Gastrocnemius medialis (tissue), 4 donors: ENCODE data around the gene MOXD1. TPM values are rescaled to one million over a fixed set of nuclear protein-coding genes. Genes with fewer than 3 reads are reported as not detected.
A peak's percentile ranks its signal among the peaks of the same experiment; 100 is the strongest.

Experiments used
- ATAC-seq, 2 donors: fragments of 150-250 bp; one replicate each; pipeline ENCODE4 v1.9.1; 2016
- DNase-seq, 2 donors: peaks; one replicate each; pipeline ENCODE4 v3.0.0-alpha.2; 2019
- H3K27ac ChIP-seq, 4 donors: fragments of 200-600 bp; sonication (generic); 1 replicate in 1 of 4; 2 replicates in 3 of 4; pipeline ENCODE4 v1.5.1; 2016 to 2018; ENCODE audit warnings: mild to moderate bottlenecking in 2 of 4, moderate library complexity in 1 of 4
- H3K27me3 ChIP-seq, 3 donors: fragments of 200-600 bp; sonication (generic) in 2 of 3; 1 replicate in 1 of 3; 2 replicates in 2 of 3; pipeline versions ENCODE4 v1.5.1 to v1.6.0; 2016 to 2019; ENCODE audit warnings: mild to moderate bottlenecking in 1 of 3, moderate library complexity in 1 of 3
- H3K36me3 ChIP-seq, 2 donors: fragments of 200-600 bp; sonication (generic) in 1 of 2; one replicate each; pipeline ENCODE4 v1.5.1; 2017 to 2018
- H3K4me1 ChIP-seq, 2 donors: fragments of 200-600 bp; sonication (generic) in 1 of 2; one replicate each; pipeline ENCODE4 v1.5.1; 2016 to 2017; ENCODE audit warnings: mild to moderate bottlenecking in 2 of 2
- H3K4me3 ChIP-seq, 4 donors: fragments of 200-600 bp; sonication (generic) in 3 of 4; 1 replicate in 1 of 4; 2 replicates in 3 of 4; pipeline ENCODE4 v1.5.1; 2016 to 2019; ENCODE audit warnings: mild to moderate bottlenecking in 2 of 4
- H3K9me3 ChIP-seq, 3 donors: fragments of 200-600 bp; sonication (generic) in 2 of 3; 1 replicate in 1 of 3; 2 replicates in 2 of 3; pipeline ENCODE4 v1.5.1; 2016 to 2019
- POLR2A ChIP-seq, 2 donors: fragments of 450-650 bp; IDR thresholded peaks; one replicate each; pipeline ENCODE4 v1.6.1; 2017; ENCODE audit warnings: antibody characterized with exemption in 2 of 2, mild to moderate bottlenecking in 2 of 2, moderate library complexity in 2 of 2
- in situ Hi-C, 4 donors: fragments of 200-750 bp; cut with MboI; loops; one replicate each; pipeline versions ENCODE4 v1.15.0 to v1.8.0; 2017; ENCODE audit warnings: low sequenced_read_pairs in 4 of 4
- intact Hi-C: fragments of 100-400 bp; cut with DNase I; formaldehyde crosslinking; loops from one replicate; pipeline ENCODE4 v1.15.1; 2023; ENCODE audit warnings: low total_unique reads
- total RNA-seq, 4 donors: library from RNA; depleted of rRNA; stranded (reverse); fragments of >200 nt; gene quantifications; one replicate each; pipeline versions ENCODE4 v1.1.0 to v1.2.3, GENCODE V29; 2016
- TF ChIP-seq, protein P1 (sequence below), 5 experiments: fragments of 450-650 bp in 3 of 5; fragments of 200-600 bp in 2 of 5; sonication (generic) in 2 of 5; IDR thresholded peaks in 4 of 5; conservative IDR thresholded peaks in 1 of 5; 1 replicate in 4 of 5; 2 replicates in 1 of 5; pipeline ENCODE4 v1.5.1; 2016 to 2019; ENCODE audit warnings: antibody characterized with exemption in 5 of 5, mild to moderate bottlenecking in 3 of 5, moderate library complexity in 3 of 5

Gene MOXD1
- total RNA-seq, 4 donors from 2014 or later, result 0.62 to 0.69 (median 0.66) TPM; not detected in 1

DNA sequence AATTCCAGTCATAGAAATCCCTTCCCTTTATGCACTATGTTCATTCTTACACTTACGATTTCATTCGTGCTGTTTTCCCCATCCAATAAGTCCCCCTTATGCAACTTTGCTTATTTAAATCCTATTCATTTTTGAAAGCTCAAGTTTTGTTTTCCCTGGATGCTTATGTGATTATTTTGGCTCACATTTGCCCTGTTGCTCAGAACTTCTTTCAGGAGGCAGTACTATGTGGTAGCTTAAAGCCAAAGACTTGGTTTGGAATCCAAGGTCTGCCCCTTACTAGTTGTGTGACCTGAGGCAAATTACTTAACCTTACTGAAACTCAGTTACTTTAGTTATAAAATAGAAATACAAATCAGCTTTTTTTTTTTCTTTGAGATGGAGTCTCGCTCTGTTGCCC is 59.6 kb downstream of the MOXD1 start:
- no peak overlapping the region for H3K4me3 ChIP-seq
- intact Hi-C loops (no loop called here), in situ Hi-C loops (no loop called here)
- DNase-seq (no peak), ATAC-seq (no peak)
- no peaks in the 10 kb centered on the region for H3K9me3 ChIP-seq
- no peaks in the 10 kb centered on the region for H3K36me3 ChIP-seq
- no peaks in the 10 kb centered on the region for H3K4me1 ChIP-seq
- H3K27ac ChIP-seq, result no peak overlapping the region
- H3K27me3 ChIP-seq, result no peaks in the 10 kb centered on the region
- TF ChIP-seq, protein P1, sequence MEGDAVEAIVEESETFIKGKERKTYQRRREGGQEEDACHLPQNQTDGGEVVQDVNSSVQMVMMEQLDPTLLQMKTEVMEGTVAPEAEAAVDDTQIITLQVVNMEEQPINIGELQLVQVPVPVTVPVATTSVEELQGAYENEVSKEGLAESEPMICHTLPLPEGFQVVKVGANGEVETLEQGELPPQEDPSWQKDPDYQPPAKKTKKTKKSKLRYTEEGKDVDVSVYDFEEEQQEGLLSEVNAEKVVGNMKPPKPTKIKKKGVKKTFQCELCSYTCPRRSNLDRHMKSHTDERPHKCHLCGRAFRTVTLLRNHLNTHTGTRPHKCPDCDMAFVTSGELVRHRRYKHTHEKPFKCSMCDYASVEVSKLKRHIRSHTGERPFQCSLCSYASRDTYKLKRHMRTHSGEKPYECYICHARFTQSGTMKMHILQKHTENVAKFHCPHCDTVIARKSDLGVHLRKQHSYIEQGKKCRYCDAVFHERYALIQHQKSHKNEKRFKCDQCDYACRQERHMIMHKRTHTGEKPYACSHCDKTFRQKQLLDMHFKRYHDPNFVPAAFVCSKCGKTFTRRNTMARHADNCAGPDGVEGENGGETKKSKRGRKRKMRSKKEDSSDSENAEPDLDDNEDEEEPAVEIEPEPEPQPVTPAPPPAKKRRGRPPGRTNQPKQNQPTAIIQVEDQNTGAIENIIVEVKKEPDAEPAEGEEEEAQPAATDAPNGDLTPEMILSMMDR (IDR thresholded peaks at IDR 0.05 in 4 of 5, conservative IDR thresholded peaks at IDR 0.05 in 1 of 5), result no peak
- no peak for TF ChIP-seq POLR2A (IDR thresholded peaks at IDR 0.05)

DNA sequence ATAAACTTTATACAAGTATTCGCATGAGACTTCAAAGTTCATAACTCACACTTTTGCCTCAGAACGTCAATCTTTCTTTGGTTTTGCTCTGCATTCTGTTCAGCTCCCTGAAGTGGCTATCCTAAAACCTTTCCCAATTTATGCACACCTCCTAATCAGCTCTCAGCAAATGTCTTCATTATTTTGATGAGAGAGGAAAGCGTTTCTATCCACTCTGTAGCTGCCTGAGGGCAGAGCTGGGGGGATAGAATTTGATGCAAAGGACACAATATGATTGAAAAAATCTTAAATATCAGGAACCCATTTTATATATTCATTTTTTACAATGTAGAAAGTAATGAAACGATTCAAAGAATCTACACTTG is 66.8 kb downstream of the MOXD1 start:
- ATAC-seq, result no peak
- no peak overlapping the region for H3K4me3 ChIP-seq
- intact Hi-C loops, result no loop called here
- TF ChIP-seq POLR2A (IDR thresholded peaks at IDR 0.05), result no peak
- TF ChIP-seq, protein P1 (IDR thresholded peaks at IDR 0.05 in 4 of 5, conservative IDR thresholded peaks at IDR 0.05 in 1 of 5), result no peak
- H3K27me3 ChIP-seq, result no peaks in the 10 kb centered on the region
- H3K9me3 ChIP-seq, result no peaks in the 10 kb centered on the region
- no peak for DNase-seq
- H3K27ac ChIP-seq, result no peak overlapping the region
- no peaks in the 10 kb centered on the region for H3K36me3 ChIP-seq
- in situ Hi-C loops, result no loop called here
- no peaks in the 10 kb centered on the region for H3K4me1 ChIP-seq

DNA sequence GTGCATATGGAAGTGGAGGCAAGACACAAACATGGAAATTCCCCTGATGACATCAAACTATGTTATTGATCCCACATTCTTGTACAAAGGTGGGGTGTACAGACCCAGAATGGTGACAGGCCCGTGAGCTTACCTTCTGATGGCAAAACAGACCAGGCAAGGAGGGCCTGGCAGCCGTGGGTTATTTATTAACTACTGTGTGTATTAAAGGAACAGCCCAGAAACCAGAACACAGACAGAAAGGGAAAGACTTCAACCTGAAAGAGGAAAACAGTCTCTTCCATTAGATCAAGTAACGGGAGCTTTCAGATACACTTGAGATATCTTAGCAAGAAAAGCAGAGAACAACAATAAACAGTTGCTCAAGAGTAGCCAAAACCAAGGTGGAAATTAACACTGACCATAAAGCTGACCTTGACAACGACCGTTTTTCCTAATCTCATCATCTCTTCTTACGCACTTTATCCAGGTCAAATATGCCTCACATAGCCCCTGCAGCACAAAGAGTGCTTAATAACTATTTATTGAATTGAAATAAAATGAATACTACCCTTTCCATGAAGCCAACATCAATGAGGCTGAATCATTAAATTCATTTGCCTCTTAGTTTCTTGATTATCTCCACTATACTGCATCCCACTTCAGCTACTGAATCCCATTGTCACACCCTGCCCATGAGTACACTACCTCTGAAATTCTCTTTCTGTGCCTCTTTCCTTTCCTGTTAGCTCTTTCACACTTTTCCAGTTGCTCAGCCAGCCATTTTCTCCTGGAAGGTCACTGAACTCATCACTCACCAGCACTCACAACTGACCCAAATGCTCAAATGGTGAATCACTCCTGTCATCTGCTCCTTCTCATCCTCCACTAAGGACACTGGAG is 67.4 kb downstream of the MOXD1 start:
- no peak overlapping the region for H3K27ac ChIP-seq
- no peak for TF ChIP-seq POLR2A (IDR thresholded peaks at IDR 0.05)
- TF ChIP-seq, protein P1 (IDR thresholded peaks at IDR 0.05 in 4 of 5, conservative IDR thresholded peaks at IDR 0.05 in 1 of 5), result no peak
- DNase-seq, result peak in 1 of 2 donors; percentile 20
- H3K36me3 ChIP-seq, result no peaks in the 10 kb centered on the region
- in situ Hi-C loops, result no loop called here
- H3K9me3 ChIP-seq, result no peaks in the 10 kb centered on the region
- ATAC-seq, result peak; percentile 55 to 60
- no peaks in the 10 kb centered on the region for H3K27me3 ChIP-seq
- no peaks in the 10 kb centered on the region for H3K4me1 ChIP-seq
- no peak overlapping the region for H3K4me3 ChIP-seq
- intact Hi-C loops, result no loop called here

DNA sequence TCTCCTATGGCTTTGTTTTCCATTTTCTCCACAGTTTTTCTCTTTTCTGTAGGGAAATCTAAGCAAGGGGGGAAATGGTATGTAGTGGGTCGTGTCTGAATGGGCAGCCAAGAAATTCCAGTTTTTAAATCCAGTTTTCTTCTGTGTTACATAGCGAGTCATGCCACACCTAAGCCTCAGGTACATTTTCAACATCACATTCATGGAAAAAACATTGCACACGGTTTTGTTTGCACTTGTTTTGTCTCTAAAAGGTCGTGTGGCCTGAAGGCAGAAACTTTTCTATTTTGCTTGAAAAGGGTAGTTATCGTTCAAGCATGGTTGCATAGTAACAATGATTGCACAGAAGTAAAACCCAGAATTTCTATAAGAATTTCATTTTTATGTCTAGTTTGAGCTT is 70.5 kb downstream of the MOXD1 start:
- DNase-seq (no peak), ATAC-seq (no peak)
- no peaks in the 10 kb centered on the region for H3K9me3 ChIP-seq
- H3K36me3 ChIP-seq, result no peaks in the 10 kb centered on the region
- H3K4me1 ChIP-seq, result no peaks in the 10 kb centered on the region
- in situ Hi-C loops, result no loop called here
- intact Hi-C loops, result no loop called here
- no peak for TF ChIP-seq POLR2A (IDR thresholded peaks at IDR 0.05)
- TF ChIP-seq, protein P1 (IDR thresholded peaks at IDR 0.05 in 4 of 5, conservative IDR thresholded peaks at IDR 0.05 in 1 of 5), result no peak
- H3K4me3 ChIP-seq, result no peak overlapping the region
- no peaks in the 10 kb centered on the region for H3K27me3 ChIP-seq
- H3K27ac ChIP-seq, result no peak overlapping the region
